ENCODE results near the gene PTPN11.
"Not testable (repeated sequence)": the region's sequence is repeated elsewhere in the genome, so short reads cannot be mapped to it uniquely, and the experiment has no call there.

DNA sequence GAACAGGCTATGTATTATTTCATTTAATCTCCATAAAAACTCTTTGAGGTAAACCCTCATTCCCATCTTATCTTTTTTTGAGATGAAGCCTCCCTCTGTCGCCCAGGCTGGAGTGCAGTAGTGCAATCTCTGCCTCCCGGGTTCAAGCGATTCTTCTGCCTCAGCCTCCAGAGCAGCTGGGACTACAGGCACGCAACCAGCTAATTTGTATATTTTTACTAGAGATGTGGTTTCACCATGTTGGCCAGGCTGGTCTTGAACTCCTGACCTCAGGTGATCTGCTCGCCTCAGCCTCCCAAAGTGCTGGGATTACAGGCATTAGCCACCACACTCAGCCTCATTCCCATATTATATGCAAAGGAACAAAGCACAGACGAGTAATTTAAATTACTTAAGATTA lies 11.1 kb upstream of the PTPN11 start:
- TF ChIP-seq, protein P1, sequence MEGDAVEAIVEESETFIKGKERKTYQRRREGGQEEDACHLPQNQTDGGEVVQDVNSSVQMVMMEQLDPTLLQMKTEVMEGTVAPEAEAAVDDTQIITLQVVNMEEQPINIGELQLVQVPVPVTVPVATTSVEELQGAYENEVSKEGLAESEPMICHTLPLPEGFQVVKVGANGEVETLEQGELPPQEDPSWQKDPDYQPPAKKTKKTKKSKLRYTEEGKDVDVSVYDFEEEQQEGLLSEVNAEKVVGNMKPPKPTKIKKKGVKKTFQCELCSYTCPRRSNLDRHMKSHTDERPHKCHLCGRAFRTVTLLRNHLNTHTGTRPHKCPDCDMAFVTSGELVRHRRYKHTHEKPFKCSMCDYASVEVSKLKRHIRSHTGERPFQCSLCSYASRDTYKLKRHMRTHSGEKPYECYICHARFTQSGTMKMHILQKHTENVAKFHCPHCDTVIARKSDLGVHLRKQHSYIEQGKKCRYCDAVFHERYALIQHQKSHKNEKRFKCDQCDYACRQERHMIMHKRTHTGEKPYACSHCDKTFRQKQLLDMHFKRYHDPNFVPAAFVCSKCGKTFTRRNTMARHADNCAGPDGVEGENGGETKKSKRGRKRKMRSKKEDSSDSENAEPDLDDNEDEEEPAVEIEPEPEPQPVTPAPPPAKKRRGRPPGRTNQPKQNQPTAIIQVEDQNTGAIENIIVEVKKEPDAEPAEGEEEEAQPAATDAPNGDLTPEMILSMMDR (IDR thresholded peaks at IDR 0.05), result not testable (repeated sequence)
- not testable (repeated sequence) for TF ChIP-seq POLR2A (IDR thresholded peaks at IDR 0.05)
